OCI-LY1 (cell line): ENCODE results near the gene SMYD3.

Experiments
- CTCF ChIP-seq: fragments of 200-600 bp; sonication (generic), shearing (Covaris generic); IDR thresholded peaks from 2 replicates; pipeline ENCODE4 v1.5.1; 2017; ENCODE audit warnings: mild to moderate bottlenecking, antibody characterized with exemption, low read length, moderate library complexity, mixed read lengths
- EZH2 ChIP-seq: fragments of 200-600 bp; sonication (generic), shearing (Covaris generic); IDR thresholded peaks from 2 replicates; pipeline ENCODE4 v1.8.0; 2017; ENCODE audit warnings: borderline replicate concordance, mixed run types, mild to moderate bottlenecking, antibody characterized with exemption, low read length, moderate library complexity, mixed read lengths

DNA sequence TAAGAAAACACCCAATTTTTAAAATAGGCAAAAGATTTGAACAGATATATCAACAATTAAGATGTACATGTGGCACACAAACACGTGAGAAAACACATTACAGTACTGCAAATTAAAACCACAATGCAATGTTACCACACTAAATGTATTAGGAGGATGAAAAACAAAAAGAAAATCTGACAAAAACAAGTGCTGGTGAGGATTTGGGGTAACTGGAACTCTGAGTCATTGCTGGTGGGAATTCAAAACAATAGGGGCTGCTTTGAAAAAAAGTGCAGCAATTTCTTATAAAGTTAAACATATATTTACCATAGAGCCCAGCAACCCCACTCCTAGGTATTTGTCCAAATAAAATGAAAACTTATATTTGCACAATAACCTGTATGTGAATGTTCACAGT is 614.1 kb downstream of the SMYD3 start:
- TF ChIP-seq CTCF (no peak), EZH2 (no peak)
